GOT3 (cell line): ENCODE data around the gene AGBL1.

Source experiments
- DNase-seq: peaks from one replicate; lab custom pipeline; 2025; ENCODE audit warnings: mixed read lengths; lab: John Stamatoyannopoulos, UW

The AGBL1 gene

GRCh38 chr15:86163816-86164215 lies 84.1 kb downstream of the AGBL1 start:
- no peak for DNase-seq

- DNase-seq = no peak
These were observed 84.7 kb downstream of the AGBL1 start for GRCh38 chr15:86164232-86164898.

GRCh38 chr15:86165265-86166211 lies 85.9 kb downstream of the AGBL1 start:
- DNase-seq = no peak

- DNase-seq = no peak
These were observed 88.2 kb downstream of the AGBL1 start for GRCh38 chr15:86167841-86168240.

GRCh38 chr15:86178845-86179244 lies 99.2 kb downstream of the AGBL1 start:
- DNase-seq = no peak

- DNase-seq = no peak
These were observed 104.2 kb downstream of the AGBL1 start for GRCh38 chr15:86183596-86184491.

- DNase-seq = no peak
These were observed 114.2 kb downstream of the AGBL1 start for GRCh38 chr15:86193716-86194380.

GRCh38 chr15:86197770-86198169 lies 118.1 kb downstream of the AGBL1 start:
- no peak for DNase-seq

- DNase-seq = no peak
These were observed 119.9 kb downstream of the AGBL1 start for GRCh38 chr15:86199467-86200145.

GRCh38 chr15:86201313-86202008 lies 121.8 kb downstream of the AGBL1 start:
- DNase-seq = no peak

- DNase-seq = no peak
These were observed 123.8 kb downstream of the AGBL1 start for GRCh38 chr15:86203462-86203861.

GRCh38 chr15:86205096-86205495 lies 125.4 kb downstream of the AGBL1 start:
- no peak for DNase-seq

GRCh38 chr15:86213420-86213819 lies 133.7 kb downstream of the AGBL1 start:
- no peak for DNase-seq

GRCh38 chr15:86213888-86214287 lies 134.2 kb downstream of the AGBL1 start:
- DNase-seq = no peak

GRCh38 chr15:86221119-86221518 lies 141.4 kb downstream of the AGBL1 start:
- no peak for DNase-seq

GRCh38 chr15:86229306-86229705 lies 149.6 kb downstream of the AGBL1 start:
- no peak for DNase-seq

- DNase-seq = no peak
These were observed 150.3 kb downstream of the AGBL1 start for GRCh38 chr15:86229936-86230335.

- no peak for DNase-seq
These were observed 152.4 kb downstream of the AGBL1 start for GRCh38 chr15:86231864-86232721.

- DNase-seq = no peak
These were observed 156.0 kb downstream of the AGBL1 start for GRCh38 chr15:86235667-86236066.
